Endothelial cell of coronary artery (primary cell): ENCODE results near the gene ACTL6B. TPM values are rescaled to one million over a fixed set of nuclear protein-coding genes. Genes with fewer than 3 reads are reported as not detected.

Source experiments
- total RNA-seq: library from RNA; depleted of rRNA; stranded (reverse); fragments of >200 nt; gene quantifications from 2 replicates; pipeline ENCODE4 v1.2.3, GENCODE V29; 2014

ACTL6B gene
- not detected in 2 replicates for total RNA-seq

DNA sequence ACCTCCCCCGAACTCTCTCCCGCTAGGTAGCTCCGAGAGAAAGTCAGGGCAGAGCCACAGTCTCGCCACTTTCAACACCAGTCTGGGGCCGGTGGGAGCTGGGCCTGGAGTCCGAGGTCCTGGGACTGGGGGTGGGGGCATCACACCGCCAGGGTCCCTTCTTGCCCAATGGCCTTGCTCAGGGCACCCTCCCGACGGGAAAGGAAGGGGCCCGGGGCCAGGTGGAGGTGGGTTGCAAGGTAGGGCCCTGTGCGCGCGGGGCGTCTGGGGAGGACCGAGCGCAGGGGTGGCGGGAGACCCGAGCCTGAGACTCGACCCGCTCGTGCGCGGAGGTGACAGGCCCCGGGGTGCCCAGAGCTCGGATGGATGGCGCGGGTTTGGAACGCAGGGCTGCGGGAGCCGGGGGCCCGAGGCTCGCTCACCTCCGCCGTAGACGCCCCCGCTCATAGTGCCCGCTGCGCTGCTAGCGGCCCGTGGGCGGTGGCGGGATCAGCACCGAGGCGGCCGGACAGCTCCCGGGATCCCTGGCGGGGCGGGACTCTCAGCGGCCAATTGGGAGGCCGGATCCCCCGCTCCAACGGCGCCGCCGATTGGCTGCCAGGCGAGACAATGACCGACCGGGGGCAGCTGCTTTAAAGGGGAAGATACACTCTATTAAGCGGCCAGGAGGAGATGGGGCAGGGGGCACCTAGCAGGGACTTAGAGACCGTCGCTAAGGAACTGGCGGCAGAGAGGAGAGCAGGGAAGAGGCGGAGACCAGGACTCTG, at the start of gene ACTL6B:
Gene ACTL6B, minus strand, starts transcription at position 541 of the 767 bp plus-strand sequence. Its CDS starts 94 bp downstream, at position 447.

DNA sequence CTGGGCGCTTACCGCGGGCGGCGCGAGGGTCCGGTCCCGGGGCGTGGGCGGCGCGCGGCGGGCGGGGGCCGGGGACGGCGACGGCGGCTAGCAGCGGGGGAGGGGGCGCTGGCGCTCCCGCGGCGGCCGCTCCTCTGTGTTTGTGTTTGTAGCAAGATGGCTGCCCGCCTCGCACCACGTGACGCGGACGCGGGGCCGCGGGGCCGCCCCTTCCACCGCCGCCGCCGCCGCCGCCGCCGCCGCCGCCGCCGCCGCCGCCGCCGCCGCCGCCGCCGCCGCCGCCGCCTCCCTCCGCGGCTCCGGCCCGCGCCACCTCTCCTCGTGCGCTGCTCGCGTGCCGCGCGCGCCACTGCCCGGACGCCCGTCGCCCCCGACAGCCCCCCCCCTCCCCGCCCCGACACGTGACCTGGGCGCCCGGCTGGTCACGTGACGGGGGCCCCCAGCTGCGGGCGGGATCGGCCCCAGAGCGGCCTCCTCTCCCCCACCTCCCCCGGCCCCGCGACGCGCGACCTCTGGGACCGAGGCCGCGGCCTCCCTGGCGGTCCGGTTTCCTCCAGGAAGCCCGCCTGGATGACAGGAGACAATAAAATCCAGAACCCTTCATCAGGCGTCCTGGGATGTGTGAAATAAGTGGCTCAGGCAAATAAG, 38.0 kb upstream of the ACTL6B start, which contains the start of gene GIGYF1:
Gene GIGYF1, minus strand, starts transcription at position 153 of the 648 bp plus-strand sequence. CDS start 6,012 bp downstream, outside the sequence.

DNA sequence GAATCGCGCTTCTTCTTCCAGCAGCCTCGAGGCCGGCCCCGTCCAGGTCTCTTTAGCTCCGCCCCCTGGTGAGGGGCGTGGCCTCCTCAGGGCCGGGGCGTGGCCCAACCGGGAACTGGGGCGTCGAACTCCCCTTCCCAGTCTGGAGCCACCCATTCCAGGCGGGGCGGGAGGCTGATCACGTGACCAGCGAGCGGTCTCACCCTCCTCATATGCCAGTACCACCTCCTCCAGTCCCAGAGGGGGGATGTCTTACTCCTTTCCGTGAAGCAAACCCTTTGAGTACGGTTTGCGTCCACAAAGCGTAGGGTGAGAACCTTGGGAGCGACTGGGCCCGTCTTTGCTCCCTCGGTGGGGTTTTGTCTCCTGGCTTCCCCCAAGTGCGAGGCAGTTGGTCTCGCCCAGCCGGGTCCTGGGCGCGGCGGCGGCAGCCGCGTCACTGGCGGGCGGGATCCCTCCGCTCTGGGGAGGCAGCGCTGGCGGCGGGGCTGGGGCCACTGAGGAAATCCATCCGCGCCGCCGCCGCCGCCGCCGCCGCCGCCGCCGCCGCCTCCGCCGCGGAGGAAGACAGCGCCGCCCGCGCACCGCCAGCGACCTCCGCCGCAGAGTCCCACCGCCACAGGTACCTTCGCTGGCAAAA, 17.2 kb upstream of the ACTL6B start, which contains the start of gene GNB2:
Gene GNB2, plus strand, starts transcription at position 439 of the 640 bp plus-strand sequence. CDS start 2,526 bp downstream, outside the sequence.

DNA sequence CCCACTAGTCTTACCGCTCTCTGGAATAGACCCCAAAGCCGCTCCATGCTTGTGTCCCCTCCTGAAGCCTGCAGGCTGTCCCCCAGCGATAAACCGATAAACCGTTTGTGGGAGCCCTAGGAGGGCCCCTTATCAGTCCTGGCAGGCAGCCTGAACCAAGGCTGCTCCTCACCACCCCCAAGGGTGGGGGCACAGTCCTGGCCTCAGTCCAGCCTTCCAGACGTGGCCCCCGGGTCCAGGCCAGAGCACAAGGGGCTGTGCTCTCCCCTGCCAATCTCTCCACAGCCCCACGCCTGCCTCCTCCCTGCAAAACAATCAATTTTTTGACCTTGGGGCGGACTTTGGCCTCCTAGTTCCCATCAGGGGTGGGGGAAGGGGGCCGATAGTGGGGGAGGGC, 14.8 kb downstream of the ACTL6B start, which contains the start of gene TFR2:
Gene TFR2, minus strand, starts transcription at position 90 of the 397 bp plus-strand sequence. Its CDS starts 43 bp downstream, at position 47.

DNA sequence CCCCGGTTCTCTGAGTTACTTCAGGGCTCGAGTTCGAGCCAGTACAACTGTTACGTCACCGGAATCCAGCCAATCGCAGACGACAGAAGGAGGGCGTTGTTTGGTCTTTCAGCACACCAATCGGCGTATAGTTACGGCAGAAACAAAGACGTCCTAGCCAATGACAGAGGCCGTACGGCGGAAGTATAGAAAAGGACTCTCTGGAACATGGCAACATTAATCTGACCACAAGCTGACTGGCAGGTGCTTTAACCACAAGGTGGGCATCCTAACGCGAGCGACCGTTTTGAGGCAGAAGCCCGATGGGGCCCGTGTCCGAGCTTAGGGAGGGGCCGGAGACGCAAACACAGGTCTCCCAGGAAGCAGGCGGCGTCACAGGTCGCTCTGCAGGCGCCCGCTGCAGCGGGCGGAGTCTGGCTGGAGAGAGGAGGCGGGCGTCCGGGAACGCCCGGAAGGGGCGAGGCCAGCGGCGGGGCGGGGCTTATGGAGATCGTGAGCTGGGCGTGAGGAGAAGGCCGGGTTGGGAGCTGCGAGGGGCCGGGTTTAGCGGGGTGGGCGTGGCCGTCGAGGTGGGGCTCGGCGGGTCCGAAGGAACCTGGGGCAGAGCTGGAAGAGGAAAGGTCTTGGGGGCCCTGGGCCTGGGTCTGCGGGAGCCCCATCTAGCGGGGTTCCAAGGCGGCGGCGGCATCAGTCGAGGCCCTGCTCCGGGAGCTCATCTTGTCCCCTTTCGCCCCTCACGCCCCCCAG, 44.1 kb downstream of the ACTL6B start, which contains the start of gene MOSPD3:
Gene MOSPD3, plus strand, starts transcription at position 558 of the 747 bp plus-strand sequence. CDS start 252 bp downstream, outside the sequence.

Other genes with a start within 250 kb of the ACTL6B start
- 0.54 and 0.85 TPM in 2 replicates for gene ZCWPW1, start 227.7 kb downstream of the ACTL6B start, total RNA-seq
- gene MEPCE, start 226.6 kb downstream of the ACTL6B start, total RNA-seq, result 33.0 and 42.9 TPM in 2 replicates
- gene PPP1R35, start 220.0 kb downstream of the ACTL6B start, total RNA-seq, result 18.1 and 18.5 TPM in 2 replicates
- 1.3 and 1.9 TPM in 2 replicates for gene SPACDR, start 192.2 kb downstream of the ACTL6B start, total RNA-seq
- 27.9 and 32.6 TPM in 2 replicates for gene TSC22D4, start 177.2 kb downstream of the ACTL6B start, total RNA-seq
- gene NYAP1, start 172.5 kb downstream of the ACTL6B start, total RNA-seq, result 1.9 and 2.2 TPM in 2 replicates
- 18.0 and 19.2 TPM in 2 replicates for gene AGFG2, start 117.2 kb downstream of the ACTL6B start, total RNA-seq
- not detected in 2 replicates for gene SAP25, start 82.5 kb downstream of the ACTL6B start, total RNA-seq
- gene LRCH4, start 70.3 kb downstream of the ACTL6B start, total RNA-seq, result 6.2 and 9.3 TPM in 2 replicates
- 0.09 and 0.28 TPM in 2 replicates for gene FBXO24, start 70.1 kb downstream of the ACTL6B start, total RNA-seq
- 0.28 and 0.45 TPM in 2 replicates for gene PCOLCE, start 54.1 kb downstream of the ACTL6B start, total RNA-seq
- 4.0 and 4.2 TPM in 2 replicates for gene MOSPD3, start 43.9 kb downstream of the ACTL6B start, total RNA-seq
- gene TFR2, start 14.9 kb downstream of the ACTL6B start, total RNA-seq, result 0.18 and 0.19 TPM in 2 replicates
- 79.3 and 96.9 TPM in 2 replicates for gene GNB2, start 17.3 kb upstream of the ACTL6B start, total RNA-seq
- 12.1 and 16.4 TPM in 2 replicates for gene GIGYF1, start 37.8 kb upstream of the ACTL6B start, total RNA-seq
- 34.6 and 45.7 TPM in 2 replicates for gene POP7, start 49.7 kb upstream of the ACTL6B start, total RNA-seq
- gene EPO, start 64.0 kb upstream of the ACTL6B start, total RNA-seq, result not detected in 2 replicates
- gene ZAN, start 77.1 kb upstream of the ACTL6B start, total RNA-seq, result not detected in 2 replicates
- 281 and 308 TPM in 2 replicates for gene EPHB4, start 171.1 kb upstream of the ACTL6B start, total RNA-seq
- gene SLC12A9, start 196.3 kb upstream of the ACTL6B start, total RNA-seq, result 20.0 and 22.2 TPM in 2 replicates
- 64.1 and 73.1 TPM in 2 replicates for gene TRIP6, start 210.9 kb upstream of the ACTL6B start, total RNA-seq
- gene SRRT, start 218.7 kb upstream of the ACTL6B start, total RNA-seq, result 49.1 and 58.4 TPM in 2 replicates
- 2.5 and 5.3 TPM in 2 replicates for gene UFSP1, start 233.3 kb upstream of the ACTL6B start, total RNA-seq
- gene ACHE, start 239.4 kb upstream of the ACTL6B start, total RNA-seq, result 0.18 and 0.28 TPM in 2 replicates